ENCODE data around the gene TMEM233. TPM values are rescaled to one million over a fixed set of nuclear protein-coding genes. Genes with fewer than 3 reads are reported as not detected.

Gene TMEM233
- total RNA-seq, 1 experiment from 2014 or later = not detected

- Mint-ChIP-seq H3K36me3 (ENCODE audit: insufficient read depth, unreplicated experiment) (peaks cover 14% of the 10 kb centered on the region), H3K9me3 (ENCODE audit: unreplicated experiment) (no peaks in the 10 kb centered on the region), H3K4me3 (ENCODE audit: unreplicated experiment) (no peak overlapping the region), H3K4me1 (ENCODE audit: insufficient read depth, unreplicated experiment) (peaks cover 5% of the 10 kb centered on the region), H3K27ac (ENCODE audit: low read depth, unreplicated experiment) (no peak overlapping the region), H3K27me3 (ENCODE audit: insufficient read depth, unreplicated experiment) (no peaks in the 10 kb centered on the region)
- CTCF ChIA-PET = interaction anchor here (0.6 to 1.6 kb wide), 4 partner anchors 10 to 1855 kb away, joined by 3 to 5 read pairs (median 4); no protein-coding TSS in a partner anchor
- TF ChIP-seq, protein P1, sequence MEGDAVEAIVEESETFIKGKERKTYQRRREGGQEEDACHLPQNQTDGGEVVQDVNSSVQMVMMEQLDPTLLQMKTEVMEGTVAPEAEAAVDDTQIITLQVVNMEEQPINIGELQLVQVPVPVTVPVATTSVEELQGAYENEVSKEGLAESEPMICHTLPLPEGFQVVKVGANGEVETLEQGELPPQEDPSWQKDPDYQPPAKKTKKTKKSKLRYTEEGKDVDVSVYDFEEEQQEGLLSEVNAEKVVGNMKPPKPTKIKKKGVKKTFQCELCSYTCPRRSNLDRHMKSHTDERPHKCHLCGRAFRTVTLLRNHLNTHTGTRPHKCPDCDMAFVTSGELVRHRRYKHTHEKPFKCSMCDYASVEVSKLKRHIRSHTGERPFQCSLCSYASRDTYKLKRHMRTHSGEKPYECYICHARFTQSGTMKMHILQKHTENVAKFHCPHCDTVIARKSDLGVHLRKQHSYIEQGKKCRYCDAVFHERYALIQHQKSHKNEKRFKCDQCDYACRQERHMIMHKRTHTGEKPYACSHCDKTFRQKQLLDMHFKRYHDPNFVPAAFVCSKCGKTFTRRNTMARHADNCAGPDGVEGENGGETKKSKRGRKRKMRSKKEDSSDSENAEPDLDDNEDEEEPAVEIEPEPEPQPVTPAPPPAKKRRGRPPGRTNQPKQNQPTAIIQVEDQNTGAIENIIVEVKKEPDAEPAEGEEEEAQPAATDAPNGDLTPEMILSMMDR (IDR thresholded peaks at IDR 0.05; ENCODE audit: unreplicated experiment) = no peak
- POLR2A ChIA-PET = interaction anchor here (2.7 kb wide), 1 partner anchor 20 kb away, joined by 8 read pairs; the partner anchor contains the start of gene PRKAB1
- intact Hi-C loops (cut with micrococcal nuclease) = no loop called here
- BruUV-seq (replicated peaks) = no TSS peak
- no peak for DNase-seq (ENCODE audit: unreplicated experiment)
These were observed 94.3 kb downstream of the TMEM233 start for GRCh38 chr12:119687879-119688278.

DNA sequence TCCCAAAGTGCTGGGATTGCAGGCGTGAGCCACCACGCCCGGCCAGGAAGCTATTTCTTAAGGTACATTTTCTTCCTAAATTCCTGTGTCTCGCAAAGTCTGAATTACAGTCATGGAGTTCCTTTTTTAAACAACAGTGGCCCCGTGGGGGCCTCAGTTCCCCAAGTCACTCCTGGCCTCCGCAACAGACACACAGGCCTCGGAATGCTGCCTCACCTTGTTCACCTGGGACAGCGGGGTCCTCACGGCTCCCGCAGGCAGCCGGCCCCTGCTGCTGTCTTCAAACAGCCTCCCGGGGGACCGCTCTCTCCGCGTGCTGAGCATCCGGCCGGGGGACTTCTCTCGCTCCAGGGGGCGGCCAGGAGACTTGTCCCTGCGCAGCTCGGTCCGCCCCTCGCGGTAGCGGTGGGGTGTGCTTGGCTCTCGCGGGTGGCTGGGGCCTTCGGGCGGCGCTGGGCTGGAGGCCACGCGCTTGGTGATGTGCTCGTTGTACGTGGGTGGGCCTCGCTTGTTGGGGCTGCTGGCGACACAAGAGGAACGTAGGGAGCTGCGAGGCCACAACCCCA, 96.4 kb downstream of the TMEM233 start:
- Mint-ChIP-seq H3K9me3 (ENCODE audit: unreplicated experiment) (no peaks in the 10 kb centered on the region), H3K4me3 (ENCODE audit: unreplicated experiment) (no peak overlapping the region), H3K4me1 (ENCODE audit: insufficient read depth, unreplicated experiment) (peaks cover 19% of the 10 kb centered on the region), H3K36me3 (ENCODE audit: insufficient read depth, unreplicated experiment) (peaks cover 14% of the 10 kb centered on the region), H3K27ac (ENCODE audit: low read depth, unreplicated experiment) (no peak overlapping the region), H3K27me3 (ENCODE audit: insufficient read depth, unreplicated experiment) (no peaks in the 10 kb centered on the region)
- DNase-seq (ENCODE audit: unreplicated experiment) = no peak
- BruUV-seq (replicated peaks) = no TSS peak
- TF ChIP-seq, protein P1 (IDR thresholded peaks at IDR 0.05; ENCODE audit: unreplicated experiment) = no peak
- ChIA-PET CTCF (interaction anchor here (1.2 kb wide), 1 partner anchor 21 kb away, joined by 3 read pairs; no protein-coding TSS in a partner anchor), POLR2A (no interaction called here)
- intact Hi-C loops (cut with micrococcal nuclease) = loop anchor here (10.0 kb wide), 1 partner anchor 95 kb away; no protein-coding TSS in a partner anchor

DNA sequence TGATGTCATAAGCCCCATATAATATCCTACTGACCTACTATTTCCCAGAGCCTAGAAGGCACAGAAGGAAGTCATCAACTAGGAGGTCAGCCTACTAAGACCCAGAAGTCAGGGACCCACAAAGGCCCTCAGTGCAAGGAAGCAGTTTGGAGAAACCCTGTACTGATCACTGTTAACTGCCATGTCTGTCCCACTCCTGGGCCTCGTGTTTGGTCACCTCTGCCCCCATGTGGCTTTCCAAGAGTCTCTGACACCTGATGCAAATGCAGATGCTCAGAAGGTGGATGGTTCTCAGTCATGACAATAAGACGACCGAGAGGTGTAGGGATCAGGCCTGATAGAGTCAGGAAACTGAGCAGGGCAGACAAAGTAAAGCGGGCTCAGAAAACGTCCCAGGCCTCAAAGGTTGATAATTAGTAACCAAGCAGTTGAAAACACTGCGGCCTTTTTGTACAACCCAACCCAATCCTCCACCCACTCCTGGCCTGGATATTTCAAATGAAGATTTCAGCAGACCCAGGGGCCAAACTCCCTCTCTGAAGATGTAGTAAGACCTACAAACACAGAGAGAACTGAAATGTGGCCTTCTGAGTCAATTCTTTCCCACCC, 97.7 kb downstream of the TMEM233 start:
- TF ChIP-seq, protein P1 (IDR thresholded peaks at IDR 0.05; ENCODE audit: unreplicated experiment) = no peak

GRCh38 chr12:119692410-119692809, 98.8 kb downstream of the TMEM233 start:
- TF ChIP-seq, protein P1 (IDR thresholded peaks at IDR 0.05; ENCODE audit: unreplicated experiment) = no peak
- BruUV-seq (replicated peaks) = no TSS peak
- intact Hi-C loops (cut with micrococcal nuclease) = loop anchor here (10.0 kb wide), 1 partner anchor 92 kb away; no protein-coding TSS in a partner anchor

More for the DNA sequence above, 97.7 kb downstream of the TMEM233 start:
- Mint-ChIP-seq H3K36me3 (ENCODE audit: insufficient read depth, unreplicated experiment) (peaks cover 14% of the 10 kb centered on the region), H3K4me3 (ENCODE audit: unreplicated experiment) (no peak overlapping the region), H3K27ac (ENCODE audit: low read depth, unreplicated experiment) (no peak overlapping the region), H3K9me3 (ENCODE audit: unreplicated experiment) (no peaks in the 10 kb centered on the region), H3K27me3 (ENCODE audit: insufficient read depth, unreplicated experiment) (no peaks in the 10 kb centered on the region), H3K4me1 (ENCODE audit: insufficient read depth, unreplicated experiment) (peaks cover 19% of the 10 kb centered on the region)
- CTCF ChIA-PET = interaction anchor here (0.5 kb wide), 1 partner anchor 1512 kb away, joined by 3 read pairs; no protein-coding TSS in a partner anchor
- BruUV-seq (replicated peaks) = no TSS peak
- POLR2A ChIA-PET = no interaction called here
- DNase-seq (ENCODE audit: unreplicated experiment) = no peak
- intact Hi-C loops (cut with micrococcal nuclease) = loop anchor here (10.0 kb wide), 1 partner anchor 93 kb away; no protein-coding TSS in a partner anchor

More at GRCh38 chr12:119692410-119692809, 98.8 kb downstream of the TMEM233 start:
- POLR2A ChIA-PET = interaction anchor here (1.0 kb wide), 1 partner anchor 18 kb away, joined by 3 read pairs; no protein-coding TSS in a partner anchor
- Mint-ChIP-seq H3K4me3 (ENCODE audit: unreplicated experiment) (no peak overlapping the region), H3K36me3 (ENCODE audit: insufficient read depth, unreplicated experiment) (peaks cover 15% of the 10 kb centered on the region), H3K9me3 (ENCODE audit: unreplicated experiment) (no peaks in the 10 kb centered on the region), H3K4me1 (ENCODE audit: insufficient read depth, unreplicated experiment) (peaks cover 19% of the 10 kb centered on the region), H3K27me3 (ENCODE audit: insufficient read depth, unreplicated experiment) (no peaks in the 10 kb centered on the region), H3K27ac (ENCODE audit: low read depth, unreplicated experiment) (peak overlapping the region; percentile 73)
- DNase-seq (ENCODE audit: unreplicated experiment) = no peak
- CTCF ChIA-PET = no interaction called here

Data from MCF 10A (cell line).